K562 (cell line): Measurements from ENCODE around the gene AURKB.
A peak's percentile ranks its signal among the peaks of the same experiment; 100 is the strongest.

Experiments
- ARID2 ChIP-seq: fragments of 450-650 bp; IDR thresholded peaks from 2 replicates; pipeline ENCODE4 v1.6.1; 2017; ENCODE audit warnings: antibody characterized with exemption, mild to moderate bottlenecking
- EP300 ChIP-seq: IDR thresholded peaks from 2 replicates; pipeline ENCODE4 v1.6.1; 2012; ENCODE audit warnings: low read length, improper control_type of control experiment
- HDAC6 ChIP-seq: IDR thresholded peaks from 2 replicates; pipeline ENCODE4 v1.6.1; 2012; ENCODE audit warnings: low read depth, mild to moderate bottlenecking, control low read depth, inconsistent platforms, low read length, moderate library complexity
- NFATC3 ChIP-seq: fragments of 450-650 bp; IDR thresholded peaks from 2 replicates; pipeline ENCODE4 v1.6.1; 2017; ENCODE audit warnings: mild to moderate bottlenecking
- NR2C2 ChIP-seq, 2 experiments: fragments of 200-800 bp in 1 of 2; sonication (Bioruptor generic) in 1 of 2; sonication (generic) in 1 of 2; formaldehyde crosslinking in 1 of 2; IDR thresholded peaks; 2 replicates each; pipeline versions ENCODE4 v1.6.1 to v1.8.0; 2016 to 2022; ENCODE audit warnings: mild to moderate bottlenecking in 1 of 2, missing compliant biosample characterization in 1 of 2, missing genetic modification characterization in 1 of 2, missing genetic modification reagents in 1 of 2
- RAD21 ChIP-seq, 2 experiments: fragments of 250-450 bp in 1 of 2; fragments of 450-650 bp in 1 of 2; sonication (Bioruptor Pico) in 1 of 2; formaldehyde crosslinking in 1 of 2; IDR thresholded peaks in 1 of 2; conservative IDR thresholded peaks in 1 of 2; 2 replicates each; pipeline versions ENCODE4 v1.4.0 to v1.8.0; 2020 to 2022; ENCODE audit warnings: mild to moderate bottlenecking in 2 of 2, moderate library complexity in 1 of 2
- RCOR1 ChIP-seq, 2 experiments: IDR thresholded peaks; 2 replicates each; pipeline ENCODE4 v1.6.1; 2012; ENCODE audit warnings: low read depth in 2 of 2, low read length in 2 of 2, borderline replicate concordance in 1 of 2, improper control_type of control experiment in 1 of 2
- SP1 ChIP-seq: sonication (generic); formaldehyde crosslinking; IDR thresholded peaks from 2 replicates; pipeline ENCODE4 v1.8.1; 2022; ENCODE audit warnings: mild to moderate bottlenecking, missing genetic modification reagents
- TAF1 ChIP-seq: IDR thresholded peaks from 2 replicates; pipeline ENCODE4 v1.6.1; 2011; ENCODE audit warnings: mild to moderate bottlenecking, low read length, moderate library complexity; ENCODE audit not compliant: insufficient read depth, control insufficient read depth, severe bottlenecking; ENCODE audit errors: extremely low read depth
- TF ChIP-seq, protein P1 (sequence below), 3 experiments: IDR thresholded peaks in 2 of 3; conservative IDR thresholded peaks in 1 of 3; 2 replicates each; pipeline ENCODE4 v1.5.1; 2011 to 2012; ENCODE audit warnings: low read length in 3 of 3, mild to moderate bottlenecking in 3 of 3, control low read depth in 2 of 3, improper control_type of control experiment in 1 of 3, inconsistent platforms in 1 of 3, low read depth in 1 of 3, mixed read lengths in 1 of 3, moderate library complexity in 1 of 3; ENCODE audit not compliant: insufficient read depth in 2 of 3
- TF ChIP-seq, protein P2 (sequence below): sonication (generic); formaldehyde crosslinking; IDR thresholded peaks from 2 replicates; pipeline ENCODE4 v1.8.0; 2023; ENCODE audit warnings: mild to moderate bottlenecking, missing genetic modification reagents
- TF ChIP-seq, protein P3 (sequence below): fragments of 250-450 bp; sonication (Bioruptor Pico); IDR thresholded peaks from 2 replicates; pipeline ENCODE4 v1.5.0; 2021; ENCODE audit warnings: mild to moderate bottlenecking, borderline replicate concordance

DNA sequence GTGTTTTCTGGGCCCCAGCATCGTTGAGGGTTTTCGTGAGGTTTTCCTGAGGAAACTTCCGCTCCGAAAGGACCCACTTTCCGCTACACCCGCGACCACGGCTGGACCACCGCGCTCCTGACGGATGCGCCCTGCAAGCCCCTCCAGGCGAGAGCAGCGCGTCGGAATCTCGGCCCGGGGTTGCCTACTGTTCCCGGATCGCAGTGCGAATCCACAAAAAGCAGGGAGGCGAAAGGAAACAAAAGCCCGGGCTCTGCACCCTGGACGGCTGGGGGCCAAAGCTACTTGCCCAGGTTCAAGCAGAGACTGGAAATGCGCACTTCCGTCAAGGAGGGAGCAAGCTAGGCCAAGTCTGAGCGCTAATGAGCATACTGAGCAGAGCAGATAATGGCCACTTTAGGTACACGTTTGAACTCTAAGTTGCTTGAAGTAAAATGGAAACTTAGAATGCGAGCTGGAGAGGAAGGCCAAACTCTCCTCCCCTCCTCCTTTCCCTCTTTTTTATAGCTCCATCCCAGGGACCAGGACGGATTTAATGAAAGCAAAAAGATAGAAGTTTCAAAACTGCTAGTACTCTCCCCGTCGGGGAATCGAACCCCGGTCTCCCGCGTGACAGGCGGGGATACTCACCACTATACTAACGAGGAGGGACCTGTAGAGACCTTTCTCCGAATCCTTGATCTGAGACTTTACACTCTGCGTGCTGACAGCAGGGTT is 11.4 kb upstream of the AURKB start:
- TF ChIP-seq, protein P1, sequence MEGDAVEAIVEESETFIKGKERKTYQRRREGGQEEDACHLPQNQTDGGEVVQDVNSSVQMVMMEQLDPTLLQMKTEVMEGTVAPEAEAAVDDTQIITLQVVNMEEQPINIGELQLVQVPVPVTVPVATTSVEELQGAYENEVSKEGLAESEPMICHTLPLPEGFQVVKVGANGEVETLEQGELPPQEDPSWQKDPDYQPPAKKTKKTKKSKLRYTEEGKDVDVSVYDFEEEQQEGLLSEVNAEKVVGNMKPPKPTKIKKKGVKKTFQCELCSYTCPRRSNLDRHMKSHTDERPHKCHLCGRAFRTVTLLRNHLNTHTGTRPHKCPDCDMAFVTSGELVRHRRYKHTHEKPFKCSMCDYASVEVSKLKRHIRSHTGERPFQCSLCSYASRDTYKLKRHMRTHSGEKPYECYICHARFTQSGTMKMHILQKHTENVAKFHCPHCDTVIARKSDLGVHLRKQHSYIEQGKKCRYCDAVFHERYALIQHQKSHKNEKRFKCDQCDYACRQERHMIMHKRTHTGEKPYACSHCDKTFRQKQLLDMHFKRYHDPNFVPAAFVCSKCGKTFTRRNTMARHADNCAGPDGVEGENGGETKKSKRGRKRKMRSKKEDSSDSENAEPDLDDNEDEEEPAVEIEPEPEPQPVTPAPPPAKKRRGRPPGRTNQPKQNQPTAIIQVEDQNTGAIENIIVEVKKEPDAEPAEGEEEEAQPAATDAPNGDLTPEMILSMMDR (IDR thresholded peaks at IDR 0.05 in 2 of 3, conservative IDR thresholded peaks at IDR 0.05 in 1 of 3; ENCODE audit: insufficient read depth in 2 of 3, low read depth in 1 of 3, low read length in 3 of 3): no peak
- TF ChIP-seq, protein P2, sequence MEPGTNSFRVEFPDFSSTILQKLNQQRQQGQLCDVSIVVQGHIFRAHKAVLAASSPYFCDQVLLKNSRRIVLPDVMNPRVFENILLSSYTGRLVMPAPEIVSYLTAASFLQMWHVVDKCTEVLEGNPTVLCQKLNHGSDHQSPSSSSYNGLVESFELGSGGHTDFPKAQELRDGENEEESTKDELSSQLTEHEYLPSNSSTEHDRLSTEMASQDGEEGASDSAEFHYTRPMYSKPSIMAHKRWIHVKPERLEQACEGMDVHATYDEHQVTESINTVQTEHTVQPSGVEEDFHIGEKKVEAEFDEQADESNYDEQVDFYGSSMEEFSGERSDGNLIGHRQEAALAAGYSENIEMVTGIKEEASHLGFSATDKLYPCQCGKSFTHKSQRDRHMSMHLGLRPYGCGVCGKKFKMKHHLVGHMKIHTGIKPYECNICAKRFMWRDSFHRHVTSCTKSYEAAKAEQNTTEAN: no peak; the same call in 1 of the 2 replicates
- peak; percentile 45 for TF ChIP-seq EP300
- no peak for TF ChIP-seq SP1
- no peak for TF ChIP-seq HDAC6
- TF ChIP-seq TAF1: no peak
- no peak for TF ChIP-seq ARID2
- no peak for TF ChIP-seq NR2C2 (CRISPR knock-in tag; IDR thresholded peaks at IDR 0.05)
- no peak; the same call in 1 of the 2 replicates for TF ChIP-seq NR2C2 (tag; IDR thresholded peaks at IDR 0.05)
- no peak for TF ChIP-seq NFATC3
- no peak for TF ChIP-seq RAD21 (CRISPR knock-in tag; conservative IDR thresholded peaks at IDR 0.05 in 1 of 2, IDR thresholded peaks at IDR 0.05 in 1 of 2)
- TF ChIP-seq RCOR1 (IDR thresholded peaks at IDR 0.05; ENCODE audit: borderline replicate concordance in 1 of 2, low read depth in 2 of 2, low read length in 2 of 2): no peak
- TF ChIP-seq, protein P3, sequence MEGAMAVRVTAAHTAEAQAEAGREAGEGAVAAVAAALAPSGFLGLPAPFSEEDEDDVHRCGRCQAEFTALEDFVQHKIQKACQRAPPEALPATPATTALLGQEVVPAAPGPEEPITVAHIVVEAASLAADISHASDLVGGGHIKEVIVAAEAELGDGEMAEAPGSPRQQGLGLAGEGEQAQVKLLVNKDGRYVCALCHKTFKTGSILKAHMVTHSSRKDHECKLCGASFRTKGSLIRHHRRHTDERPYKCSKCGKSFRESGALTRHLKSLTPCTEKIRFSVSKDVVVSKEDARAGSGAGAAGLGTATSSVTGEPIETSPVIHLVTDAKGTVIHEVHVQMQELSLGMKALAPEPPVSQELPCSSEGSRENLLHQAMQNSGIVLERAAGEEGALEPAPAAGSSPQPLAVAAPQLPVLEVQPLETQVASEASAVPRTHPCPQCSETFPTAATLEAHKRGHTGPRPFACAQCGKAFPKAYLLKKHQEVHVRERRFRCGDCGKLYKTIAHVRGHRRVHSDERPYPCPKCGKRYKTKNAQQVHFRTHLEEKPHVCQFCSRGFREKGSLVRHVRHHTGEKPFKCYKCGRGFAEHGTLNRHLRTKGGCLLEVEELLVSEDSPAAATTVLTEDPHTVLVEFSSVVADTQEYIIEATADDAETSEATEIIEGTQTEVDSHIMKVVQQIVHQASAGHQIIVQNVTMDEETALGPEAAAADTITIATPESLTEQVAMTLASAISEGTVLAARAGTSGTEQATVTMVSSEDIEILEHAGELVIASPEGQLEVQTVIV: no peak
